HG03354 (cell line): ENCODE measurements around the gene NOS1AP.

Experiments
- ATAC-seq: cut with Tn5 transposase; IDR thresholded peaks from one replicate; pipeline ENCODE4 v1.9.1; 2021; ENCODE audit warnings: mild to moderate bottlenecking; ENCODE audit not compliant: unreplicated experiment, poor library complexity, severe bottlenecking

The NOS1AP gene

GRCh38 chr1:162207862-162208261 is 138.4 kb downstream of the NOS1AP start:
- ATAC-seq: no peak

- no peak for ATAC-seq
Measured at GRCh38 chr1:162210196-162210595, 140.7 kb downstream of the NOS1AP start.

GRCh38 chr1:162212713-162213112 is 143.2 kb downstream of the NOS1AP start:
- no peak for ATAC-seq

- no peak for ATAC-seq
Measured at GRCh38 chr1:162213281-162213912, 143.9 kb downstream of the NOS1AP start.

- ATAC-seq: no peak
Measured at GRCh38 chr1:162214202-162214601, 144.7 kb downstream of the NOS1AP start.

- ATAC-seq: no peak
Measured at GRCh38 chr1:162215902-162216301, 146.4 kb downstream of the NOS1AP start.

- ATAC-seq: no peak
Measured at GRCh38 chr1:162216604-162217003, 147.1 kb downstream of the NOS1AP start.

GRCh38 chr1:162217706-162218105 is 148.2 kb downstream of the NOS1AP start:
- no peak for ATAC-seq

GRCh38 chr1:162218546-162218945 is 149.1 kb downstream of the NOS1AP start:
- no peak for ATAC-seq

- ATAC-seq: no peak
Measured at GRCh38 chr1:162218975-162219374, 149.5 kb downstream of the NOS1AP start.

GRCh38 chr1:162219461-162219860 is 150.0 kb downstream of the NOS1AP start:
- no peak for ATAC-seq

GRCh38 chr1:162220009-162220539 is 150.6 kb downstream of the NOS1AP start:
- no peak for ATAC-seq

GRCh38 chr1:162222014-162222413 is 152.5 kb downstream of the NOS1AP start:
- no peak for ATAC-seq

- ATAC-seq: no peak
Measured at GRCh38 chr1:162222730-162223129, 153.2 kb downstream of the NOS1AP start.

- no peak for ATAC-seq
Measured at GRCh38 chr1:162223488-162223887, 154.0 kb downstream of the NOS1AP start.

- no peak for ATAC-seq
Measured at GRCh38 chr1:162224267-162224666, 154.8 kb downstream of the NOS1AP start.

GRCh38 chr1:162228586-162228985 is 159.1 kb downstream of the NOS1AP start:
- no peak for ATAC-seq

GRCh38 chr1:162229549-162229948 is 160.1 kb downstream of the NOS1AP start:
- ATAC-seq: no peak

- no peak for ATAC-seq
Measured at GRCh38 chr1:162230096-162230495, 160.6 kb downstream of the NOS1AP start.

GRCh38 chr1:162230517-162230916 is 161.0 kb downstream of the NOS1AP start:
- no peak for ATAC-seq

- ATAC-seq: no peak
Measured at GRCh38 chr1:162232034-162232711, 162.7 kb downstream of the NOS1AP start.
